Esophagus (tissue), 2 donors: Measurements from ENCODE around the gene LGI4. TPM values are rescaled to one million over a fixed set of nuclear protein-coding genes. Genes with fewer than 3 reads are reported as not detected.
A peak's percentile ranks its signal among the peaks of the same experiment; 100 is the strongest.

ENCODE experiments used
- H3K27ac ChIP-seq, 2 donors: one replicate each; pipeline ENCODE4 v1.5.1; 2013; ENCODE audit warnings: low read depth in 2 of 2, mild to moderate bottlenecking in 2 of 2, inconsistent platforms in 1 of 2, low read length in 1 of 2, moderate library complexity in 1 of 2
- H3K27me3 ChIP-seq, 2 donors: one replicate each; pipeline ENCODE4 v1.6.1; 2013; ENCODE audit warnings: low read length in 2 of 2, control low read depth in 1 of 2, mild to moderate bottlenecking in 1 of 2; ENCODE audit not compliant: insufficient read depth in 2 of 2, control insufficient read depth in 1 of 2
- H3K36me3 ChIP-seq, 2 donors: one replicate each; pipeline ENCODE4 v1.6.1; 2013; ENCODE audit warnings: low read length in 1 of 2; ENCODE audit not compliant: control insufficient read depth in 2 of 2, insufficient read depth in 2 of 2
- H3K4me1 ChIP-seq, 2 donors: one replicate each; pipeline ENCODE4 v1.6.1; 2013; ENCODE audit warnings: low read length in 1 of 2; ENCODE audit not compliant: control insufficient read depth in 2 of 2, insufficient read depth in 2 of 2
- H3K4me3 ChIP-seq, 2 donors: one replicate each; pipeline ENCODE4 v1.5.1; 2013; ENCODE audit warnings: low read length in 2 of 2, mild to moderate bottlenecking in 2 of 2, low read depth in 1 of 2, moderate library complexity in 1 of 2
- H3K9me3 ChIP-seq, 2 donors: one replicate each; pipeline ENCODE4 v1.6.1; 2013; ENCODE audit warnings: mild to moderate bottlenecking in 2 of 2, low read depth in 1 of 2, low read length in 1 of 2, moderate library complexity in 1 of 2; ENCODE audit not compliant: control insufficient read depth in 2 of 2, insufficient read depth in 1 of 2
- WGBS, 2 donors: extraction: QIAGEN DNeasy Blood & Tissue Kit; methylation state at CpG; one replicate each; pipeline ENCODE4 v1.1.7; 2013; 5-methylcytosine and 5-hydroxymethylcytosine counted together
- polyA plus RNA-seq, 2 donors: library from polyadenylated mRNA; stranded (reverse); fragments of 200-250 nt; gene quantifications; one replicate each; pipeline ENCODE4 v1.2.3, GENCODE V29; 2013
- donor health status: healthy with polysubstance abuse.
- donor health status: Bipolar disorder and iron deficiency.

Gene LGI4
- polyA plus RNA-seq, 2 donors, result 6.5 to 10.0 TPM

GRCh38 chr19:35162471-35163326 is 27.8 kb upstream of the LGI4 start:
- Histone ChIP-seq H3K9me3 (peaks cover 12 to 23% of the 10 kb centered on the region in 2 donors), H3K27ac (peak overlapping the region in 1 of 2 donors; percentile 84), H3K36me3 (peaks cover 12 to 15% of the 10 kb centered on the region in 2 donors), H3K27me3 (no peaks in the 10 kb centered on the region), H3K4me1 (peaks cover 3% of the 10 kb centered on the region in 2 donors), H3K4me3 (no peak overlapping the region)
- WGBS, 2 donors, result 78 to 85% methylated on average over 6 of the region's 6 CpGs

GRCh38 chr19:35161434-35161743 is 26.5 kb upstream of the LGI4 start:
- peaks cover 10 to 12% of the 10 kb centered on the region in 2 donors for H3K36me3 ChIP-seq
- no peak overlapping the region for H3K27ac ChIP-seq
- H3K9me3 ChIP-seq, result peaks cover 12 to 19% of the 10 kb centered on the region in 2 donors
- no peaks in the 10 kb centered on the region for H3K4me1 ChIP-seq
- WGBS, 2 donors, result 96 to 98% methylated on average over 2 of the region's 2 CpGs
- H3K4me3 ChIP-seq, result no peak overlapping the region
- H3K27me3 ChIP-seq, result no peaks in the 10 kb centered on the region

- no peak overlapping the region for H3K4me3 ChIP-seq
- WGBS, 2 donors, result 94% methylated on average over 9 of the region's 9 CpGs
- H3K4me1 ChIP-seq, result no peaks in the 10 kb centered on the region
- H3K9me3 ChIP-seq, result peaks cover 8 to 15% of the 10 kb centered on the region in 2 donors
- no peaks in the 10 kb centered on the region for H3K27me3 ChIP-seq
- H3K27ac ChIP-seq, result no peak overlapping the region
- H3K36me3 ChIP-seq, result peaks cover 5 to 11% of the 10 kb centered on the region in 2 donors
These were observed 26.0 kb upstream of the LGI4 start for GRCh38 chr19:35160629-35161433.

GRCh38 chr19:35159606-35160005 is 24.7 kb upstream of the LGI4 start:
- H3K36me3 ChIP-seq, result peaks cover 5 to 8% of the 10 kb centered on the region in 2 donors

GRCh38 chr19:35157431-35157830 is 22.6 kb upstream of the LGI4 start:
- Histone ChIP-seq H3K27me3 (no peaks in the 10 kb centered on the region), H3K4me1 (peaks cover 0 to 6% of the 10 kb centered on the region in 2 donors), H3K27ac (no peak overlapping the region), H3K36me3 (peaks cover 2 to 5% of the 10 kb centered on the region in 2 donors), H3K4me3 (no peak overlapping the region), H3K9me3 (peaks cover 0 to 5% of the 10 kb centered on the region in 2 donors)
- WGBS, 2 donors, result 91 to 97% methylated on average over 4 of the region's 4 CpGs

More at GRCh38 chr19:35159606-35160005, 24.7 kb upstream of the LGI4 start:
- Histone ChIP-seq H3K27ac (no peak overlapping the region), H3K4me1 (peaks cover 0 to 3% of the 10 kb centered on the region in 2 donors), H3K4me3 (no peak overlapping the region), H3K9me3 (peaks cover 8 to 12% of the 10 kb centered on the region in 2 donors), H3K27me3 (no peaks in the 10 kb centered on the region)
- 82 to 95% methylated on average over 8 of the region's 8 CpGs for WGBS, 2 donors

- Histone ChIP-seq H3K27ac (no peak overlapping the region), H3K4me1 (peaks cover 0 to 6% of the 10 kb centered on the region in 2 donors), H3K36me3 (peaks cover 0 to 5% of the 10 kb centered on the region in 2 donors), H3K9me3 (peaks cover 0 to 5% of the 10 kb centered on the region in 2 donors), H3K27me3 (no peaks in the 10 kb centered on the region), H3K4me3 (no peak overlapping the region)
- 79 to 88% methylated on average over 7 of the region's 7 CpGs for WGBS, 2 donors
These were observed 21.8 kb upstream of the LGI4 start for GRCh38 chr19:35156673-35157014.

GRCh38 chr19:35155981-35156672 is 21.3 kb upstream of the LGI4 start:
- Histone ChIP-seq H3K9me3 (peaks cover 0 to 2% of the 10 kb centered on the region in 2 donors), H3K27me3 (no peaks in the 10 kb centered on the region), H3K36me3 (peaks cover 0 to 5% of the 10 kb centered on the region in 2 donors), H3K4me1 (peaks cover 0 to 6% of the 10 kb centered on the region in 2 donors), H3K27ac (peak overlapping the region in 1 of 2 donors; percentile 3), H3K4me3 (peak overlapping the region; percentile 66 to 80)
- WGBS, 2 donors, result 86 to 92% methylated on average over 6 of the region's 6 CpGs

GRCh38 chr19:35155441-35155840 is 20.6 kb upstream of the LGI4 start:
- Histone ChIP-seq H3K4me1 (peaks cover 0 to 6% of the 10 kb centered on the region in 2 donors), H3K27me3 (no peaks in the 10 kb centered on the region), H3K36me3 (peaks cover 0 to 3% of the 10 kb centered on the region in 2 donors), H3K9me3 (peaks cover 0 to 2% of the 10 kb centered on the region in 2 donors), H3K27ac (peak overlapping the region; percentile 47 to 77), H3K4me3 (peak overlapping the region; percentile 66 to 80)
- 17 to 19% methylated on average over 16 to 17 of the region's 17 CpGs for WGBS, 2 donors
